Epithelial cell of esophagus (primary cell): ENCODE measurements around the gene DIPK1B.
"Not testable (repeated sequence)": the region's sequence is repeated elsewhere in the genome, so short reads cannot be mapped to it uniquely, and the experiment has no call there.

Experiments
- DNase-seq: peaks from one replicate; pipeline ENCODE4 v3.0.0; 2010; ENCODE audit warnings: low read depth
- H3K4me3 ChIP-seq: 2 replicates; pipeline ENCODE4 v1.5.1; 2011; ENCODE audit warnings: mild to moderate bottlenecking, low read length, control low read depth
- TF ChIP-seq, protein P1 (sequence below): IDR thresholded peaks from 2 replicates; pipeline ENCODE4 v1.5.1; 2011; ENCODE audit warnings: low read depth, mild to moderate bottlenecking, low read length, control low read depth, inconsistent platforms; ENCODE audit not compliant: insufficient read depth; ENCODE audit errors: missing control alignments

Gene DIPK1B

GRCh38 chr9:136763649-136764035 is 51.3 kb downstream of the DIPK1B start:
- H3K4me3 ChIP-seq: no peak overlapping the region
- TF ChIP-seq, protein P1, sequence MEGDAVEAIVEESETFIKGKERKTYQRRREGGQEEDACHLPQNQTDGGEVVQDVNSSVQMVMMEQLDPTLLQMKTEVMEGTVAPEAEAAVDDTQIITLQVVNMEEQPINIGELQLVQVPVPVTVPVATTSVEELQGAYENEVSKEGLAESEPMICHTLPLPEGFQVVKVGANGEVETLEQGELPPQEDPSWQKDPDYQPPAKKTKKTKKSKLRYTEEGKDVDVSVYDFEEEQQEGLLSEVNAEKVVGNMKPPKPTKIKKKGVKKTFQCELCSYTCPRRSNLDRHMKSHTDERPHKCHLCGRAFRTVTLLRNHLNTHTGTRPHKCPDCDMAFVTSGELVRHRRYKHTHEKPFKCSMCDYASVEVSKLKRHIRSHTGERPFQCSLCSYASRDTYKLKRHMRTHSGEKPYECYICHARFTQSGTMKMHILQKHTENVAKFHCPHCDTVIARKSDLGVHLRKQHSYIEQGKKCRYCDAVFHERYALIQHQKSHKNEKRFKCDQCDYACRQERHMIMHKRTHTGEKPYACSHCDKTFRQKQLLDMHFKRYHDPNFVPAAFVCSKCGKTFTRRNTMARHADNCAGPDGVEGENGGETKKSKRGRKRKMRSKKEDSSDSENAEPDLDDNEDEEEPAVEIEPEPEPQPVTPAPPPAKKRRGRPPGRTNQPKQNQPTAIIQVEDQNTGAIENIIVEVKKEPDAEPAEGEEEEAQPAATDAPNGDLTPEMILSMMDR: no peak
- DNase-seq: no peak

DNA sequence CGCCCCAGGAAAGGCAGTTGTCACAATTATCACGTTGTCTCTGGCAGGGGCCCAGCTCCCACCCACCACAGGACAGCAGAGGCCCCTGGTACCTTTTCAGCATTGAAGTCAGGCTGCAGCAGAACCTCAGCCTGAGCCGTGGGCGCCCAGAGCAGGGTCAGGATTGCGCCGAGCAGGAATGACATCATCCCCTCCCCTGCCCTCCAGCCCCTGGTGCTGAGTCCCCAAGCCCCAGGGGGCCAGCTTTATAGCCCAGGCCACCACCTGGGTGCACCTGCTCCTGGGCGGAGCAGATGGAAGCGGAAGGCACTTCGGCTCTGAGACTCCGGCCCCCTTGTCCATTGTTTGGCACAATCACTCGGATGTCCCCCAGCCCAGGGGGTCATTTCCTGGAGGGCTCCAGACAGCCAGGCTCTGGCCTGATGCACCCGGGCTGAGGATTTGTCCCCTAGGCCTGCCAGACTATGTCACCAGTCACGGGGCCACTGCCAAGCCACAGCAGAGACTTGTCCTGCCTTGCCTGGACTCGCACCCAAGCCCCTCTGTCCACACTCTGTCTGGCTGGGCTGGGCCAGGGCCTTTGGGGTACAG is 52.0 kb downstream of the DIPK1B start, which contains the start of gene LCN15:
Gene LCN15, minus strand, starts transcription at position 218 of the 591 bp plus-strand sequence. Its CDS starts 30 bp downstream, at position 188.
- no peak within 1 kb of the TSS for H3K4me3 ChIP-seq
- no peak for DNase-seq
- TF ChIP-seq, protein P1: no peak

DNA sequence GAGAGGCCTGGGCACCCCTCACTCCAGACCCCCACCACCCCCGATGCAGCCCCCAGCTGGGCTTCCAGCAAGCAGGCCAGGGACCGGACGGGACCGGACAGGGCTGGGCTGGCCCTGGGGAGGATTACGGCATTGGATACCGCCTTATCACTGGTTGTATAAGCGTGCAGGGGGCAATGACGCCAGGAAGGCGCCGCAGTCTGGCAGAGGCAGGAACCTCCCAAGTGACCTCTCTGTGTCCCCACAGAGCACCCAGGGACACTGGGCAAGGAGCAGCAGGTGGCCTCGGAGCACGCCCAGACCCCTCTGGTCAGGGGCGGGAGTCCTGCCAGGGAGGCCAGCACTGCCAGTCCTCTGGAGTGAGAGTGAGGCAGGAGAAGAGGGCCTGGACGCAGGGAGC is 52.7 kb downstream of the DIPK1B start:
- TF ChIP-seq, protein P1: no peak
- DNase-seq: no peak
- H3K4me3 ChIP-seq: no peak overlapping the region

DNA sequence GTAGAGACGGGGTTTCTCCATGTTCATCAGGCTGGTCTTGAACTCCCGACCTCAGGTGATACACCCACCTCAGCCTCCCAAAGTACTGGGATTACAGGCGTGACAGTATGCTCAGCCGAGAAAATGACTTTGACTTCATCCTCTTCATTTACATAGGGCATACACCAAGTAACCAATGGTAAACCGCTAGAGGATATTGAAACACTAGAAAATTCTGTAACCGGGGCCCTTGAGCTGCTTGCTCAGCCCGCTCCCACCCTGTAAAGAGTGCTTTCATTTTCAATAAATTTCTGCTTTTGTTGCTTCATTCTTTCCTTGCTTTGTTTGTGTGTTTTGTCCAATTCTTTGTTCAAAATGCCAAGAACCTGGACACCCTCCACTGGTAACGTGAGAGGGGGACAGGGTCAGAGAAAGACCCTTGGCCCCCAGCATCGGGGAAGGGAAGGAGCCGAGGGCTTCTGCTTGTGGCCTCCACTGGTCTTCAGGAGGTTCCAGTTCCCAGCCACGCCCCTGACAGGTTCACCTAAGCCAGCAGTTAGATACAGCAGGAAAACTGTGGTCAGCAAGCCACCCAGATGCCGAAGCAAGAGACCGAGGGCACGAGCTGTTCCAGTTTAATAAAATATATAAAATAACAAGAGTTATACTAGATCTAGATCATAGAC is 53.5 kb downstream of the DIPK1B start:
- H3K4me3 ChIP-seq, DNase-seq: not testable (repeated sequence)

DNA sequence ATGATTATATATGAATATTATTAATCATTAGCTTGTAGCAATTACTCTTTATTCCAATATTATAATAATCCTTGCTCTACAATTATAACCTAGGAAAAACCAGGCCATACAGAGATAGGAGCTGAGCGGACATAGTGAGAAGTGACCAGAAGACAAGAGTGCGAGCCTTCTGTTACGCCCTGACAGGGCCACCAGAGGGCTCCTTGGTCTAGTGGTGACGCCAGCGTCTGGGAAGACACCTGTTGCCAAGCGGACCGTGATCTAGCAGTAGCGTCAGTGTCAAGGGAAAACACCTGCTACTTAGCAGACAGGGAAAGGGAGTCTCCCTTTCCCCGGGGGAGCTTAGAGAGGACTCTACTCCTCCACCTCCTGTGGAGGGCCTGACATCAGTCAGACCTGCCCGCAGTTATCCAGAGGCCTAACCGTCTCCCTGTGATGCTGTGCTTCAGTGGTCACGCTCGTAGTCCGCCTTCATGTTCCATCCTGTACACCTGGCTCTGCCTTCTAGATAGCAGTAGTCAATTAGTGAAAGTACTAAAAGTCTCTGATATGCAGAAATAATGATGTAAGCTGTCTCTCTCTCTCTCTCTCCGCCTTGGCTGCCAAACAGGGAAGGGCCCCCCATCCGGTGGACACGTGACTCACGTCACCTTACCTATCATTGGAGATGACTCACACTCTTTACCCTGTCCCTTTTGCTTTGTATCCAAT is 54.2 kb downstream of the DIPK1B start:
- not testable (repeated sequence) for H3K4me3 ChIP-seq
- TF ChIP-seq, protein P1: peak; percentile 41
- DNase-seq: peak; percentile 60

DNA sequence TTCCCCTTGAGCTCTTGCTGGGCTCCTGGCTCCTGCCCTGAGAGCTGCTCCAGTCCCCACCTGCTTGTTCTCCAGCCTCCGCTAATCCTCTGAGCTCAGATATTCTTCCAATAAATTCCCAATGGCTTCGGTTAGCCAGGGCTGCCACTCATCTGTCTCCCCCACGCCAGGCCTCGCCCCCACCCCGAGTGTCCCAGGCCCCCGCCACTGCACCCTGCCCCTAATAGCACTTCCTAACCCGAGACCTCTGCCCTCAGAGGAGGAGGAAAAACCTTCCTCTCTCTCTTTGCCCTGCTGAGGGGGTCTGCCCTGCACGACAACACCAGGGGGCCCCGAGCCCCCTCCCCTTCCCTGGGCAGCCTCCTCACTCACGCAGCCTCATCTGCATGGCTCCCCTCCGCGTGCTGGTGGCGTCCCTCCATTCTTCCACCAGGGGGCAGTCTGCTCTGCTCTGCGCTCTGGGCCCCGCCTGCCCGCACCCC is 57.4 kb downstream of the DIPK1B start:
- no peak overlapping the region for H3K4me3 ChIP-seq
- DNase-seq: peak; percentile 27
- TF ChIP-seq, protein P1: peak; percentile 52

DNA sequence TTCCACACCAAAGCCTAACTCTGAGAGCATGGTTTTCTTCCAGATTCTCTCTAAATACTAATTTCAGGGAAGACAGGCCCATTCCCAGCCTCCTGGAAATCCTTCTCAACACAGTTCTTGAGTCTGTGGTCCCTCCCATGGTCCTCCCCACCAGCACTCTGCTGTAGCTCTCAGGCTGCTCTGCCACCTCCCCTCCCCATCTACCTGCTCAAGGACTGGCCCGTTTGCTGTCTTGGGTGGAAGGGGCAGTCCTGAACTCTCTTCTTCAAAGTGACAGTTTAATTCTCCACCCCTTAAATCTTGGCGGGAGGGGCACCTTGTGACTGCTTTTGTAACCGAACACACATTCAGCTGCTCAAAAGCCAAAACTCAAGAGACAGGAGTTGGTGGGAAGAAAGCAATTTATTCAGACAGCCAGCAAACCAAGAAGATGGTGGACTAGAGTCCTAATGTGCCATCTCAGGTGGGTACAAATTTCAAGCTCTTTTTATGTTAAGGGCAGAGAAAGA is 59.6 kb downstream of the DIPK1B start:
- TF ChIP-seq, protein P1: no peak
- no peak overlapping the region for H3K4me3 ChIP-seq
- no peak for DNase-seq
